ENCODE measurements around the gene UROC1. TPM values are rescaled to one million over a fixed set of nuclear protein-coding genes. Genes with fewer than 3 reads are reported as not detected.

The UROC1 gene
- total and polyA plus RNA-seq, 9 of the 15 experiments (the other 6 are each of a cell fraction or from before 2014, with no cell fraction given), result not detected

GRCh38 chr3:126507886-126508285 is 9.7 kb downstream of the UROC1 start:
- no peak for TF ChIP-seq FOXJ2 (tag; IDR thresholded peaks at IDR 0.05)
- TF ChIP-seq ZFX (CRISPR knock-in tag; IDR thresholded peaks at IDR 0.05), result no peak
- no peak for TF ChIP-seq EHMT2 (IDR thresholded peaks at IDR 0.05)
- Histone ChIP-seq H3K27ac (ENCODE audit: extremely low read depth, low read depth, low read length) (no peak overlapping the region), H3K27me3 (ENCODE audit: control insufficient read depth in 2 of 2, insufficient read depth in 2 of 2, low read length in 2 of 2) (peaks cover 5 to 44% of the 10 kb centered on the region in 2 experiments; a peak in 4 of 5 replicates), H3K9me1 (ENCODE audit: control insufficient read depth, insufficient read depth, low read length) (no peaks in the 10 kb centered on the region), H3K4me1 (replicated peaks in 1 of 2; ENCODE audit: control insufficient read depth in 2 of 2, insufficient read depth in 2 of 2, low read length in 2 of 2) (peaks cover 0 to 11% of the 10 kb centered on the region in 2 experiments; a peak in 2 of 5 replicates), H3K9ac (ENCODE audit: insufficient read depth in 1 of 2, low read depth in 2 of 2, low read length in 2 of 2) (no peak overlapping the region), H2AFZ (ENCODE audit: low read depth, low read length) (no peak overlapping the region), H4K20me1 (replicated peaks; ENCODE audit: control insufficient read depth, insufficient read depth, low read length) (no peaks in the 10 kb centered on the region; the same call in 1 of the 2 replicates), H3K4me2 (ENCODE audit: insufficient read depth, low read length) (no peak overlapping the region), H3K9me3 (replicated peaks; ENCODE audit: control insufficient read depth, insufficient read depth, low read depth, low read length) (no peaks in the 10 kb centered on the region), H3K36me3 (ENCODE audit: control insufficient read depth, insufficient read depth, low read length) (no peaks in the 10 kb centered on the region), H3K79me2 (ENCODE audit: control insufficient read depth, insufficient read depth, low read length) (no peaks in the 10 kb centered on the region), H3K4me3 (no peak overlapping the region)
- CTCF ChIA-PET (ENCODE audit: low intra/inter-chr PET ratio), result no interaction called here
- in situ Hi-C loops (cut with MboI) (no loop called here), intact Hi-C loops (cut with micrococcal nuclease) (no loop called here)
- WGBS (ENCODE audit: insufficient coverage, low coverage, missing lambda C conversion rate), result no CpG with 5 or more reads among the region's 9 CpGs
- POLR2A ChIA-PET, result no interaction called here
- no peak for FAIRE-seq
- no TSS peak for BruUV-seq (replicated peaks)
- ATAC-seq, result no peak
- DNase-seq (ENCODE audit: extremely low read depth in 1 of 4, low spot score in 3 of 4), result no peak

GRCh38 chr3:126503701-126504100 is 13.9 kb downstream of the UROC1 start:
- POLR2A ChIA-PET, result no interaction called here
- no peak overlapping the region for H2AFZ ChIP-seq (ENCODE audit: low read depth, low read length)
- H3K36me3 ChIP-seq (ENCODE audit: control insufficient read depth, insufficient read depth, low read length), result no peaks in the 10 kb centered on the region
- H3K79me2 ChIP-seq (ENCODE audit: control insufficient read depth, insufficient read depth, low read length), result no peaks in the 10 kb centered on the region
- no peak overlapping the region for H3K27ac ChIP-seq (ENCODE audit: extremely low read depth, low read depth, low read length)
- H3K9me1 ChIP-seq (ENCODE audit: control insufficient read depth, insufficient read depth, low read length), result no peaks in the 10 kb centered on the region
- FAIRE-seq (no peak), ATAC-seq (no peak), DNase-seq (ENCODE audit: extremely low read depth in 1 of 4, low spot score in 3 of 4) (no peak)
- intact Hi-C loops (cut with micrococcal nuclease) (no loop called here), in situ Hi-C loops (cut with MboI) (no loop called here)
- no peaks in the 10 kb centered on the region; the same call in 1 of the 2 replicates for H4K20me1 ChIP-seq (replicated peaks; ENCODE audit: control insufficient read depth, insufficient read depth, low read length)
- BruUV-seq (replicated peaks), result no TSS peak
- H3K9ac ChIP-seq (ENCODE audit: insufficient read depth in 1 of 2, low read depth in 2 of 2, low read length in 2 of 2), result no peak overlapping the region
- peaks cover 3 to 26% of the 10 kb centered on the region in 2 experiments; a peak in 3 of 5 replicates for H3K27me3 ChIP-seq (ENCODE audit: control insufficient read depth in 2 of 2, insufficient read depth in 2 of 2, low read length in 2 of 2)
- no peak overlapping the region for H3K4me2 ChIP-seq (ENCODE audit: insufficient read depth, low read length)
- H3K4me3 ChIP-seq, result no peak overlapping the region
- 4% methylated on average over 9 of the region's 10 CpGs for WGBS (ENCODE audit: insufficient coverage, low coverage, missing lambda C conversion rate)
- H3K9me3 ChIP-seq (replicated peaks; ENCODE audit: control insufficient read depth, insufficient read depth, low read depth, low read length), result no peaks in the 10 kb centered on the region
- CTCF ChIA-PET (ENCODE audit: low intra/inter-chr PET ratio), result no interaction called here
- no peaks in the 10 kb centered on the region for H3K4me1 ChIP-seq (replicated peaks in 1 of 2; ENCODE audit: control insufficient read depth in 2 of 2, insufficient read depth in 2 of 2, low read length in 2 of 2)
- TF ChIP-seq FOSL1 (tag; conservative IDR thresholded peaks at IDR 0.05), result no peak
- TF ChIP-seq ZNF77 (CRISPR knock-in tag; IDR thresholded peaks at IDR 0.05), result no peak
- no peak for TF ChIP-seq ZNF224 (CRISPR knock-in tag; IDR thresholded peaks at IDR 0.05)
- TF ChIP-seq IRF2 (CRISPR knock-in tag; IDR thresholded peaks at IDR 0.05), result no peak
- no peak for TF ChIP-seq ZNF408 (CRISPR knock-in tag; IDR thresholded peaks at IDR 0.05; ENCODE audit: low read depth)
- TF ChIP-seq ARNT (IDR thresholded peaks at IDR 0.05), result no peak
- TF ChIP-seq HMG20A (CRISPR knock-in tag; conservative IDR thresholded peaks at IDR 0.05), result no peak
- no peak for TF ChIP-seq RBM22 (IDR thresholded peaks at IDR 0.05; ENCODE audit: low read depth, low read length, poor library complexity, severe bottlenecking)
- no peak for TF ChIP-seq ZFP91 (CRISPR knock-in tag; IDR thresholded peaks at IDR 0.05)
- no peak for TF ChIP-seq ZNF75A (CRISPR knock-in tag; IDR thresholded peaks at IDR 0.05)
- no peak for TF ChIP-seq KLF10 (CRISPR knock-in tag; IDR thresholded peaks at IDR 0.05)
